H1 (cell line): ENCODE measurements around the gene NEDD8. TPM values are rescaled to one million over a fixed set of nuclear protein-coding genes. Genes with fewer than 3 reads are reported as not detected.
A peak's percentile ranks its signal among the peaks of the same experiment; 100 is the strongest.

ENCODE experiments used
- KDM5A ChIP-seq: fragments of 200-600 bp; IDR thresholded peaks from 2 replicates; pipeline ENCODE4 v1.7.1; 2012; ENCODE audit warnings: mild to moderate bottlenecking, low read length, inconsistent platforms, mixed read lengths
- USF2 ChIP-seq: IDR thresholded peaks from 2 replicates; pipeline ENCODE4 v1.6.1; 2011; ENCODE audit warnings: low read length, improper control_type of control experiment
- polyA plus RNA-seq, 7 experiments: library from polyadenylated mRNA; depleted of rRNA in 3 of 7; stranded (reverse) in 5 of 7; unstranded in 2 of 7; fragments of >200 nt in 5 of 7; fragments of 200-250 nt in 2 of 7; gene quantifications; 1 replicate in 5 of 7; 2 replicates in 1 of 7; 4 replicates in 1 of 7; pipeline versions ENCODE4 v1.2.1 to v1.2.3, GENCODE V29; 2011 to 2013; ENCODE audit warnings: missing spikeins in 2 of 7, mixed read lengths in 2 of 7
- total RNA-seq: library from RNA; stranded (reverse); fragmentation: NEBNext Ultra II Directional; extraction: Animal tissue kit (Norgen Biotek cat#: 25700); gene quantifications from 2 replicates; pipeline ENCODE4 v1.2.1, GENCODE V29; 2021

NEDD8 gene
- total and polyA plus RNA-seq, 2 of the 8 experiments (the other 6 are each of a cell fraction or from before 2014, with no cell fraction given) = 253 to 317 TPM

GRCh38 chr14:24271134-24271833 is 39.1 kb upstream of the NEDD8 start, which contains the start of gene RABGGTA (continued):
- TF ChIP-seq USF2 (0 out of 2 replicates have a peak, but pooled peaks have one; percentile 10), KDM5A (no peak)
- TF ChIP-seq, all 59 proteins: peak for 29
